Measurements from ENCODE around the gene SLC22A3. TPM values are rescaled to one million over a fixed set of nuclear protein-coding genes. Genes with fewer than 3 reads are reported as not detected.

The SLC22A3 gene
- total RNA-seq (ENCODE audit: low replicate concordance), result 0.06 and 0.07 TPM in 2 replicates

GRCh38 chr6:160348223-160349019 is at the start of gene SLC22A3:
TSS of gene SLC22A3 (plus strand) at chr6:160348378. CDS start at chr6:160348420, 42 bp downstream.
- H2AFZ ChIP-seq (replicated peaks), result peak within 1 kb of the TSS; percentile 95
- H3K27me3 ChIP-seq, result peaks cover 72% of the 10 kb centered on the region
- H3K36me3 ChIP-seq, result no peaks in the 10 kb centered on the region
- H3K4me1 ChIP-seq, result peaks cover 3% of the 10 kb centered on the region
- H3K4me1 Mint-ChIP-seq, result peaks cover 4% of the 10 kb centered on the region
- H3K9me3 Mint-ChIP-seq, result peaks cover 2% of the 10 kb centered on the region
- H3K36me3 Mint-ChIP-seq, result no peaks in the 10 kb centered on the region
- H3K4me3 ChIP-seq, result peak within 1 kb of the TSS; percentile 54
- peak within 1 kb of the TSS; percentile 86 for H3K4me2 ChIP-seq
- H3K79me2 ChIP-seq (ENCODE audit: low read depth), result no peaks in the 10 kb centered on the region
- DNase-seq (ENCODE audit: low spot score), result peak; percentile 69
- no peaks in the 10 kb centered on the region for H3F3A ChIP-seq (ENCODE audit: low read depth)
- H3K9me3 ChIP-seq (ENCODE audit: low read depth), result no peaks in the 10 kb centered on the region
- H4K20me1 ChIP-seq (ENCODE audit: low read depth), result no peaks in the 10 kb centered on the region
- no peak within 1 kb of the TSS for H3K27ac Mint-ChIP-seq
- no peak within 1 kb of the TSS for H3K9ac ChIP-seq
- H3K27me3 Mint-ChIP-seq (ENCODE audit: insufficient read depth, low read depth), result peaks cover 46% of the 10 kb centered on the region
- no peak within 1 kb of the TSS for H3K27ac ChIP-seq
- H3K4me3 Mint-ChIP-seq, result peak within 1 kb of the TSS; percentile 83
- TF ChIP-seq EZH2 (IDR thresholded peaks at IDR 0.05) (peak; percentile 95), EZH2phosphoT487 (IDR thresholded peaks at IDR 0.05) (peak; percentile 35), CTCF (IDR thresholded peaks at IDR 0.05) (peak; percentile 36)

- H3K36me3 ChIP-seq, result no peaks in the 10 kb centered on the region
- no peak overlapping the region for H3K27ac Mint-ChIP-seq
- H3K9ac ChIP-seq, result no peak overlapping the region
- no peaks in the 10 kb centered on the region for H3K4me1 Mint-ChIP-seq
- H3K4me3 Mint-ChIP-seq, result no peak overlapping the region
- no peaks in the 10 kb centered on the region for H4K20me1 ChIP-seq (ENCODE audit: low read depth)
- TF ChIP-seq EZH2 (IDR thresholded peaks at IDR 0.05), result no peak
- no peak for TF ChIP-seq EZH2phosphoT487 (IDR thresholded peaks at IDR 0.05)
- H3K27ac ChIP-seq, result no peak overlapping the region
- H3K27me3 ChIP-seq, result no peaks in the 10 kb centered on the region
- DNase-seq (ENCODE audit: low spot score), result no peak
- H3K4me1 ChIP-seq, result no peaks in the 10 kb centered on the region
- H2AFZ ChIP-seq (replicated peaks), result no peak overlapping the region
- H3K4me3 ChIP-seq, result no peak overlapping the region
- H3K36me3 Mint-ChIP-seq, result no peaks in the 10 kb centered on the region
- no peaks in the 10 kb centered on the region for H3K9me3 ChIP-seq (ENCODE audit: low read depth)
- H3K4me2 ChIP-seq, result no peak overlapping the region
- no peaks in the 10 kb centered on the region for H3K9me3 Mint-ChIP-seq
- H3K79me2 ChIP-seq (ENCODE audit: low read depth), result no peaks in the 10 kb centered on the region
- peaks cover 10% of the 10 kb centered on the region for H3K27me3 Mint-ChIP-seq (ENCODE audit: insufficient read depth, low read depth)
- H3F3A ChIP-seq (ENCODE audit: low read depth), result no peaks in the 10 kb centered on the region
Observed at GRCh38 chr6:160299559-160299958, 48.6 kb upstream of the SLC22A3 start.

GRCh38 chr6:160300076-160300695 is 48.0 kb upstream of the SLC22A3 start:
- no peaks in the 10 kb centered on the region for H3K4me1 ChIP-seq
- no peaks in the 10 kb centered on the region for H3K9me3 ChIP-seq (ENCODE audit: low read depth)
- H3F3A ChIP-seq (ENCODE audit: low read depth), result no peaks in the 10 kb centered on the region
- Mint-ChIP-seq H3K27ac (no peak overlapping the region), H3K4me3 (no peak overlapping the region), H3K9me3 (no peaks in the 10 kb centered on the region), H3K36me3 (no peaks in the 10 kb centered on the region), H3K27me3 (ENCODE audit: insufficient read depth, low read depth) (peaks cover 10% of the 10 kb centered on the region), H3K4me1 (no peaks in the 10 kb centered on the region)
- no peak for TF ChIP-seq EZH2 (IDR thresholded peaks at IDR 0.05)
- TF ChIP-seq EZH2phosphoT487 (IDR thresholded peaks at IDR 0.05), result no peak
- no peak for TF ChIP-seq CTCF (IDR thresholded peaks at IDR 0.05)
- DNase-seq (ENCODE audit: low spot score), result no peak
- H2AFZ ChIP-seq (replicated peaks), result peak overlapping the region; percentile 58
- H3K27ac ChIP-seq, result no peak overlapping the region
- no peak overlapping the region for H3K4me3 ChIP-seq
- no peaks in the 10 kb centered on the region for H3K27me3 ChIP-seq
- no peak overlapping the region for H3K4me2 ChIP-seq
- no peak overlapping the region for H3K9ac ChIP-seq
- no peaks in the 10 kb centered on the region for H4K20me1 ChIP-seq (ENCODE audit: low read depth)
- no peaks in the 10 kb centered on the region for H3K36me3 ChIP-seq
- no peaks in the 10 kb centered on the region for H3K79me2 ChIP-seq (ENCODE audit: low read depth)
